SU-DHL-6 (cell line): ENCODE data around the gene NFYA.

ENCODE experiments used
- H2AFZ ChIP-seq: fragments of 200-600 bp; sonication (generic); 2 replicates; pipeline ENCODE4 v1.6.1; 2014; ENCODE audit warnings: low read depth, mild to moderate bottlenecking, moderate library complexity, mixed read lengths, antibody characterized with exemption, low read length; ENCODE audit not compliant: severe bottlenecking
- H3F3A ChIP-seq: fragments of 200-600 bp; shearing (Covaris generic); 2 replicates; pipeline ENCODE4 v1.6.0; 2016; ENCODE audit warnings: antibody characterized with exemption, mild to moderate bottlenecking; ENCODE audit not compliant: insufficient read depth
- H3K27ac ChIP-seq: fragments of 200-600 bp; sonication (generic); 2 replicates; pipeline ENCODE4 v1.5.1; 2016; ENCODE audit warnings: low read depth, mild to moderate bottlenecking, low read length, moderate library complexity, mixed read lengths
- H3K27me3 ChIP-seq: fragments of 200-600 bp; sonication (generic), shearing (Covaris generic); 2 replicates; pipeline ENCODE4 v1.6.0; 2014; ENCODE audit warnings: mild to moderate bottlenecking, low read length
- H3K36me3 ChIP-seq: fragments of 200-600 bp; sonication (generic); 2 replicates; pipeline ENCODE4 v1.6.1; 2014; ENCODE audit warnings: mild to moderate bottlenecking, low read length, mixed read lengths
- H3K4me2 ChIP-seq: fragments of 300-600, 200-600 bp; shearing (Covaris generic), sonication (generic); 2 replicates; pipeline ENCODE4 v1.6.0; 2014; ENCODE audit warnings: low read length, low read depth, mild to moderate bottlenecking; ENCODE audit not compliant: poor library complexity, severe bottlenecking
- H3K4me3 ChIP-seq: fragments of 200-600 bp; sonication (generic); 2 replicates; pipeline ENCODE4 v1.5.1; 2014; ENCODE audit warnings: antibody characterized with exemption, low read length, mild to moderate bottlenecking, mixed read lengths; ENCODE audit not compliant: insufficient read depth, poor library complexity, severe bottlenecking
- H3K79me2 ChIP-seq: fragments of 200-600 bp; sonication (generic); 2 replicates; pipeline ENCODE4 v1.6.1; 2014; ENCODE audit warnings: mild to moderate bottlenecking, low read length, moderate library complexity; ENCODE audit not compliant: insufficient read depth
- H3K9ac ChIP-seq: fragments of 200-600 bp; sonication (generic); 2 replicates; pipeline ENCODE4 v1.7.0; 2014; ENCODE audit warnings: mild to moderate bottlenecking, low read length
- H3K9me2 ChIP-seq: fragments of 200-600 bp; sonication (generic); replicated peaks from 2 replicates; pipeline ENCODE4 v1.6.1; 2014; ENCODE audit warnings: low read length; ENCODE audit not compliant: insufficient read depth
- H3K9me3 ChIP-seq: fragments of 200-600 bp; sonication (generic); 2 replicates; pipeline ENCODE4 v1.6.1; 2014; ENCODE audit warnings: low read length, mixed read lengths; ENCODE audit not compliant: insufficient read depth
- H4K20me1 ChIP-seq: fragments of 200-600 bp; sonication (generic); 2 replicates; pipeline ENCODE4 v1.6.1; 2014; ENCODE audit warnings: low read depth, mild to moderate bottlenecking, antibody characterized with exemption, low read length, moderate library complexity, mixed read lengths
- CTCF ChIP-seq: fragments of 200-600 bp; sonication (generic); IDR thresholded peaks from one replicate; pipeline ENCODE4 v1.5.1; 2017; ENCODE audit warnings: antibody characterized with exemption, mild to moderate bottlenecking, low read length, moderate library complexity; ENCODE audit not compliant: insufficient read depth, poor library complexity, severe bottlenecking
- EZH2phosphoT487 ChIP-seq: fragments of 200-600 bp; sonication (generic), shearing (Covaris generic); conservative IDR thresholded peaks from 2 replicates; pipeline ENCODE4 v1.6.1; 2018; ENCODE audit warnings: mild to moderate bottlenecking, antibody characterized with exemption, low read length, moderate library complexity, mixed read lengths

The NFYA gene

GRCh38 chr6:41051873-41052272 lies 20.9 kb upstream of the NFYA start:
- H3K27me3 ChIP-seq, result no peaks in the 10 kb centered on the region
- H4K20me1 ChIP-seq, result no peaks in the 10 kb centered on the region
- TF ChIP-seq CTCF (no peak), EZH2phosphoT487 (no peak)
- H3K79me2 ChIP-seq, result no peaks in the 10 kb centered on the region
- no peaks in the 10 kb centered on the region for H3F3A ChIP-seq
- peak overlapping the region; percentile 46 for H2AFZ ChIP-seq
- peak overlapping the region; percentile 1; the same call in 1 of the 2 replicates for H3K27ac ChIP-seq
- no peaks in the 10 kb centered on the region for H3K9me2 ChIP-seq
- no peaks in the 10 kb centered on the region for H3K36me3 ChIP-seq
- no peak overlapping the region for H3K9ac ChIP-seq
- no peak overlapping the region for H3K4me3 ChIP-seq
- H3K9me3 ChIP-seq, result no peaks in the 10 kb centered on the region
- H3K4me2 ChIP-seq, result peak overlapping the region; percentile 27

GRCh38 chr6:41053041-41053440 lies 19.7 kb upstream of the NFYA start, which contains the start of gene APOBEC2:
Gene APOBEC2, plus strand, starts transcription at chr6:41053202. Its CDS starts 146 bp downstream, at chr6:41053348.
- Histone ChIP-seq H3F3A (no peaks in the 10 kb centered on the region), H3K9ac (no peak within 1 kb of the TSS), H3K9me2 (no peaks in the 10 kb centered on the region), H3K79me2 (no peaks in the 10 kb centered on the region), H2AFZ (peak within 1 kb of the TSS; percentile 46), H3K36me3 (no peaks in the 10 kb centered on the region), H3K27me3 (no peaks in the 10 kb centered on the region), H3K4me3 (no peak within 1 kb of the TSS), H3K27ac (no peak within 1 kb of the TSS; the same call in 1 of the 2 replicates), H3K4me2 (peak within 1 kb of the TSS; percentile 27), H3K9me3 (no peaks in the 10 kb centered on the region), H4K20me1 (no peaks in the 10 kb centered on the region)
- TF ChIP-seq CTCF, result no peak
- TF ChIP-seq EZH2phosphoT487, result no peak

GRCh38 chr6:41054511-41054910 lies 18.3 kb upstream of the NFYA start:
- H3K4me2 ChIP-seq, result no peak overlapping the region
- no peaks in the 10 kb centered on the region for H3K9me2 ChIP-seq
- H3K79me2 ChIP-seq, result no peaks in the 10 kb centered on the region
- H3K27me3 ChIP-seq, result no peaks in the 10 kb centered on the region
- H3F3A ChIP-seq, result no peaks in the 10 kb centered on the region
- H2AFZ ChIP-seq, result no peak overlapping the region
- no peak overlapping the region for H3K9ac ChIP-seq
- H3K9me3 ChIP-seq, result no peaks in the 10 kb centered on the region
- no peak overlapping the region for H3K4me3 ChIP-seq
- H3K27ac ChIP-seq, result no peak overlapping the region
- no peaks in the 10 kb centered on the region for H4K20me1 ChIP-seq
- H3K36me3 ChIP-seq, result no peaks in the 10 kb centered on the region
- TF ChIP-seq CTCF (no peak), EZH2phosphoT487 (no peak)
